ENCODE data around the gene TSPAN31.

The TSPAN31 gene

DNA sequence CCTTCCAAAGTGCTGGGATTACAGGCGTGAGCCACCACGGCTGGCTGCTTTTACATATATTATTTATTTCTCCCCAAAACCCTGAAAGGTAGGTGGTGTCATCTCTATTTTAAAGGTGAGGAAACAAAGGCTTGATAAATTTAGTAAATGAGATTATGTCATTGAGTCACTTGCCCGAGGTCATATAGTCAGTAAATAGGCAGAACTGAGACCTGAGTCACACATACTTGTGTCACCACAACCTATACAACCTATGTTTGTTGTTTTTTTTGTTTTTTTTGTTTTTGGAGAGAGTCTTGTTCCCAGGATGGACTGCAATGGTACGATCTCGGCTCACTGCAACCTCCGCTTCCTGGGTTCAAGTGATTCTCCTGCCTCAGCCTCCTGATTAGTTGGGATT is 50.5 kb downstream of the TSPAN31 start:
- Histone ChIP-seq H3K36me3 (peaks cover 50 to 89% (median 67%) of the 10 kb centered on the region in 3 donors), H3K27ac (no peak overlapping the region), H3K9me3 (no peaks in the 10 kb centered on the region), H3K4me1 (no peaks in the 10 kb centered on the region), H3K27me3 (no peaks in the 10 kb centered on the region), H3K4me3 (no peak overlapping the region)
- no peak for TF ChIP-seq CTCF (IDR thresholded peaks at IDR 0.05)
- no peak for DNase-seq
- intact Hi-C loops (cut with DNase I; ENCODE audit: low total_unique reads) = no loop called here

DNA sequence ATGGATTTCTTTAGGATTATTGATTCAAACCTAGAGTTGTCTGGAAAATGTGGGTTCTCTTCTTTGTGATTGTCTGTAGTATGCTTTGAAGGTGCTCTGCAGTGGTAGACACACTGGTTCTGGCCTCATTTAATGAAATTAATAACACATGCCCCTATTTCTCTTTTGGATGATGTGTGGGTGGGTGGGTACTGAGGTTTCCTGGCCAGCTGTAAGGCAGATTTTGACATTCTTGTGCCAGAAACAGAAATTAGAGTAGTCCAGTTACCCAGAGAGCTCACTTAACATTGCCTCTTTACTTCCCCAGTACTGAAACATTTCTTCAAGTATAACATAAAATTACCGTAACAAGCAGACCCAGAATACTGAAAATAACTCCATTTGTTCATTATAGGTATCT is 52.2 kb downstream of the TSPAN31 start:
- H3K27ac ChIP-seq = no peak overlapping the region

GRCh38 chr12:57797933-57798332 is 53.1 kb downstream of the TSPAN31 start:
- TF ChIP-seq CTCF (IDR thresholded peaks at IDR 0.05) = no peak
- peaks cover 49 to 95% (median 72%) of the 10 kb centered on the region in 3 donors for H3K36me3 ChIP-seq
- intact Hi-C loops (cut with DNase I; ENCODE audit: low total_unique reads) = no loop called here

More for the DNA sequence above, 52.2 kb downstream of the TSPAN31 start:
- no peak for DNase-seq
- H3K4me3 ChIP-seq = no peak overlapping the region
- H3K36me3 ChIP-seq = peaks cover 49 to 95% (median 77%) of the 10 kb centered on the region in 3 donors
- H3K27me3 ChIP-seq = no peaks in the 10 kb centered on the region
- no peaks in the 10 kb centered on the region for H3K9me3 ChIP-seq
- intact Hi-C loops (cut with DNase I; ENCODE audit: low total_unique reads) = no loop called here
- H3K4me1 ChIP-seq = no peaks in the 10 kb centered on the region
- TF ChIP-seq CTCF (IDR thresholded peaks at IDR 0.05) = no peak

More at GRCh38 chr12:57797933-57798332, 53.1 kb downstream of the TSPAN31 start:
- no peaks in the 10 kb centered on the region for H3K27me3 ChIP-seq
- no peaks in the 10 kb centered on the region for H3K4me1 ChIP-seq
- no peak overlapping the region for H3K4me3 ChIP-seq
- no peaks in the 10 kb centered on the region for H3K9me3 ChIP-seq
- no peak overlapping the region for H3K27ac ChIP-seq
- no peak for DNase-seq

Data from tibial artery (tissue), 4 donors.